M059J (cell line): ENCODE data around the gene DNAH3. TPM values are rescaled to one million over a fixed set of nuclear protein-coding genes. Genes with fewer than 3 reads are reported as not detected.
A peak's percentile ranks its signal among the peaks of the same experiment; 100 is the strongest.
"Not testable (repeated sequence)": the region's sequence is repeated elsewhere in the genome, so short reads cannot be mapped to it uniquely, and the experiment has no call there.

ENCODE experiments used
- DNase-seq: peaks from one replicate; pipeline ENCODE4 v3.0.0-alpha.2; 2012; ENCODE audit warnings: low read depth
- total RNA-seq: library from RNA; depleted of rRNA; stranded (reverse); fragments of >200 nt; shearing (Covaris generic); gene quantifications from 2 replicates; pipeline ENCODE4 v1.2.3, GENCODE V29; 2014

The DNAH3 gene
- total RNA-seq, 1 experiment from 2014 or later, result not detected

DNA sequence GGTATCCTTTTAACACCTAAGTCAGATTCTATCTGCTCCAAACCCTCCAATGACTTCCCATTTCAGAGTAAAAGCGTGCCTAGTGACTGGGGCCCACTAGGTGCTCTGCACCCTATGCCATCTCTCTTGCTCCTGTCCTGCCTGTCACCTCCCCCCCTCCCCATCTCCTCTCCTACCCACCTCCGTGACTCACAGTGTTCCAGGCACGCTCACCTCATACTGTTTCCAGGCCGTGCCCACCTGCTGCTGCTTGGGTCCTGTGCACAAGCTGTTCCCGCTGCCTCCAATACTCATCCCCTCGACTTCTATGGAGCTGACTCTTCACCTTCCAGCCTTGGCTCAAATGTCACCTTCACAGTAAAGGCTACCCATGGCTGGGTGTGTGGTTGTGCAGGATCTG lies 21.7 kb downstream of the DNAH3 start:
- DNase-seq, result no peak

DNA sequence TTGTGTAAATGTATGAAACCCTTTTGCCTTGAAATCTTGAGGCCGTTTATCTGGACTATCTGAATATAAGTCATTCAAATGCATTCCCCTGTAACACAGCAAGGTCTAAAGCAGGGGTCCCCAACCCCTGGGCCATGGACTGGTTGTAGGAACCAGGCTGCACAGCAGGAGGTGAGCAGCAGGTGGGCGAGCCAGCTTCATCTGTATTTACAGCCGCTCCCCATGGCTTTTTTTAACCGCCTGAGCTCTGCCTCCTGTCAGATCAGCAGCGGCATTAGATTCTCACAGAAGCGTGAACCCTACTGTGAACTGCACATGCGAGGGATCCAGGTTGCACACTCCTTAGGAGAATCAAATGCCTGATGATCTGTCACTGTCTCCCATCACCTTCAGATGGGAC lies 24.1 kb downstream of the DNAH3 start:
- no peak for DNase-seq

DNA sequence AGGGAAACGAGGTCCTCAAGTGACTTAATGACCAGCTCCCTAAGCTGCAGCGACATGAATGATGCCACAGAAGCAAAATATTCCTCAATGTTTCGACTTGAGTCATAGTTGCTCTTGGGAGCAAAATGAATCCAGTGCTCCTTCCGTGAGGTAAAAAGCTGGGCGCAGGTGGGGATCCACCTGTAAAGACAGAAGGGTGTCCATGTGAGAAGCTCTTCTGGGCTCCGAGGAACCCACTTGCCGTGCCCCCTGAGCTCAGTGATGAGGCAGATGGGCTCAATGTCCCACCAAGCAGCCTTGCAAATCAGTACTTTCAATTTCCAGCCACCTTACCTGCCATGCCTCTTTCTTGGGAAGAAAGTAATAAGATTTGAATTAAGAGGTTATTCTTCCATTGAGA lies 25.5 kb downstream of the DNAH3 start:
- no peak for DNase-seq

DNA sequence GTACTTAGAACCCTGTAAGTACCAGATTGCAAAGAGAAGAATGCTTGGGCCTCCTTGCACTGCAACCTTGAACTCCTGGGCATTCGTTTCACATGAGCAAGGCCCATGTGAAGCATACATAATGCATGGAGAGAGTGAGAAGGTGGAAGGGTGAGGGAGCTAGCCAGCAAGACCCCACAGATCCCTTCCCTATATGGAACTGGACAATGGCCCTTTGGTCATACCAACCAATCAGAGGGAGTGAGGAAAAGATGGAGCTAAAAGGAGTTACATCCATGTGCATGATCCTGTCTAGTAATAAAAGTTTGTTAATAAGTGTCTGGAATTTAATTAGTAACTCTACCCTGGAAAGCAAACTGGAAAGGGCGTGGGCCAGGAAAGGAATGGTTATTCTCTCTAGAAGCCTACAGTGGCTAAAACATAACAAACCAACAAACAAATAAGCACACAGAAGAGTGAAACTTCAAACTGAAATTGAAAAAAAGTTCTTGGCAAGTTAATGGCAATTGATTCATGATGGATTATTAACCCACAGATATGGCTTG lies 29.6 kb downstream of the DNAH3 start:
- DNase-seq, result no peak

- DNase-seq, result no peak
These were observed 33.1 kb downstream of the DNAH3 start for GRCh38 chr16:21117567-21117966.

DNA sequence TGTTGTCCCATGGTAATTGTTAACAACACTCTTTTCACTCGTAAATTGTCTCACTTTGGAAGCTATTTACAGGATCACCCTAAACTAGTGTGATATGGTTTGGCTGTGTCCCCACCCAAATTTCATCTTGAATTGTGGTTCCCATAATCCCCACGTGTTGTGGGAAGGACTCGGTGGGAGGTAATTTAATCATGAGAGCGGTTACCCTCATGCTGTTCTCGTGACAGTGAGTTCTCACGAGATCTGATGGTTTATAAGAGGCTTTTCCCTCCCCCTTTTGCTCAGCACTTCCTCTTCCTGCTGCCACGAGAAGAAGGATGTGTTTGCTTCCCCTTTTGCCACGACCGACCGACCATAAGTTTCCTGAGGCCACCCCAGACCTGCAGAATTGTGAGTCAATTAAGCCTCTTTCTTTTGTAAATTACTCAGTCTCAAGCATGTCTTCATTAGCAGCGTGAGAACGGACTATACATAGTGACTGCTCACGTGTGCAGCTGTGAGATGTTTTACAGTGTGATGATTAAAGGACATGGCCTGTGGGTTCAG lies 34.4 kb downstream of the DNAH3 start:
- DNase-seq, result peak; percentile 10

- DNase-seq, result not testable (repeated sequence)
These were observed 35.1 kb downstream of the DNAH3 start for GRCh38 chr16:21115551-21115950.

DNA sequence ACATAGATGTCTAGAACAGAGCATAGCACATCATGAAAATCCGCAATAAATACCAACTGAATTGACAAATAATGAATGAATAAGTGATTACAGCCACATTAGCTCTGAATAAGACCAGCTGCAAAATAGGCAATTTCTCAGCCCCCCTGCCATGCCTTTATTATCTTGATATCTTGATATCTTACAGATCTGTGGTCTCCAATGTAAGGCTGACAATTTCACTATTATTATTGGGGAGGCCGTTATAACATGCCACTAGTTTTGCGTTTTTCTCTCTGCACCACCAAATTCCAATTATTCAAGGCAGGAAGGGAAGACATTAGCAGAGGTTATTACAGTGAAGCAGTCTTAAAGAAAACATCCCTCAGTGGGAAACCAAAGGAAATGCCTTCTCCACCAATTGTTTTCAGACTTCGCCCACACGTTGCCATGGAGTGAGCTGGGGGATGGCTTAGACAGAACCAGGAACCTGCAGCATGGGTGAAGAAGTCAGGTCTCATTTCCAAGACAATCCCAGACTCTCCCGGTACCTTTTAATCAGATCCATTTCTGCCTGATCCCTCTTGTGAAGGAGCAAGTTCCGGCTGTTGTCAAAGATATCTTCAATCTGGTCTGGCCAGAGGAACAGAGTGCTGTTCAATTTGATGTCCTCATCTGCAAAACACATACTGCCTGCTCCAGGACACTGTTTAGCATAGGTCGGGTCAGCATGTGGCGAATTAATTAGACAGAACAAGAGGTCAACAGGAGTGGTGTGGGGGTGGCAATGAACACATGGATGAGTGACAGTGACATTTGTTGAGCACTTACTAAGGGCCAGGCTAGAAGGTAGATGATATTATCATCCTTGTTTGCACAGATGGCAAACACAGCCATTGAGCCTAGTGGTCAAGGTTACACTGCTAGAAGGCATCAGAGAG lies 46.4 kb downstream of the DNAH3 start:
- peak; percentile 69 for DNase-seq

GRCh38 chr16:21101631-21102420 lies 48.8 kb downstream of the DNAH3 start:
- peak; percentile 34 for DNase-seq

DNA sequence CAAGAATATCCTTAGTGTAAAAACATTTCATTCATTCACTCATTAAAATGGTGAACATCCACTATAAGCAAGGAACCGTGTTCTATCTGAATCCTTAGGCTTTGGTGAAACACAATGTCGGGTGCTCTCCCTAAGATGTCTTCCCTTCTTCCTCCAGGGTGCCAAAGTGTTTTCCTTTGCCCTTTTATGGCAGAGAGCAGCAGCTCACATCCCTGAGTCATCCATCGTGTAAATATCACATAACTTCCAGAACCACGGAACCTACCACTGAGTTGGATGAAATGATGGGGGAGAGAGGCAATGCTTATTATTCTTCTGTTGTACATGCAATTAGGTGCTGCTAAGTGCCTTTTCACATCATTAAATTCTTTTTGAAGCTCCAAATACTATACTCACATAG lies 50.2 kb downstream of the DNAH3 start:
- DNase-seq, result peak; percentile 89

DNA sequence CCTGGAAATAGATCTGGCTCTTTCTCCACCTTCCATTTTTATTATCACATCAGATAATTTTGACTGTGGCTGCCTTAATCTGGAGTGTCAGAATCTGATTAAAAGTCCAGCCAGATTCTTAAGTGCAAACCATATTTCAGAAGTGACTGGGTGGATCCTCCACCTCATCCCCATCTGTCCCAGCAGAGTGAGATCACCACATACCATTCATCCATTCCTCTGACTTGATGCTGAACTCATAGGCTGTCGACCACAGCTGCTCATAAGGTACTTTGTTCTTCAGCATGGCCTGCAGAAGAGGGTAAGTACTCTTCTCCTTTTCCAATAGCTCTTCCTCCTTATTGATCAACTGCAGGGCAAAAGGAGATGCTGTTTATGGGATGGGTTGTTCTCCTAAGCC lies 53.5 kb downstream of the DNAH3 start:
- DNase-seq, result peak; percentile 34

DNA sequence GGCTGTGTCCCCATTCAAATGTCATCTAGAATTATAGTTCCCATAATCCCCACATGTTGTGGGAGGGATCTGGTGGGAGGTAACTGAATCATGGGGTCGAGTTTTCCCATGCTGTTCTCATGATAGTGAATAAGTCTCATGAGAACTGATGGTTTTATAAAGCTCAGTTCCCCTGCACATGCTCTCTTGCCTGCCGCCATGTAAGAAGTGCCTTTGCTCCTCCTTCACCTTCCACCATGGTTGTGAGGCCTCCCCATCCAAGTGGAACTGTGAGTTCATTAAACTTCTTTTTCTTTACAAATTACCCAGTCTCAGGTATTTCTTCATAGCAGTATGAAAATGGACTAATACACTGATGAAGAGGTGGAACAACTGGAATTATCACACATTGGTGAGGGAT lies 55.9 kb downstream of the DNAH3 start:
- DNase-seq, result not testable (repeated sequence)

GRCh38 chr16:21092951-21093350 lies 57.7 kb downstream of the DNAH3 start:
- no peak for DNase-seq

GRCh38 chr16:21088646-21089538 lies 61.8 kb downstream of the DNAH3 start:
- peak; percentile 69 for DNase-seq

- DNase-seq, result no peak
These were observed 62.5 kb downstream of the DNAH3 start for GRCh38 chr16:21088143-21088542.

GRCh38 chr16:21084631-21085225 lies 65.9 kb downstream of the DNAH3 start:
- DNase-seq, result no peak

- peak; percentile 42 for DNase-seq
These were observed 66.8 kb downstream of the DNAH3 start for GRCh38 chr16:21083729-21084268.

- DNase-seq, result no peak
These were observed 69.3 kb downstream of the DNAH3 start for GRCh38 chr16:21081329-21081728.

GRCh38 chr16:21078563-21078962 lies 72.1 kb downstream of the DNAH3 start:
- no peak for DNase-seq

GRCh38 chr16:21076186-21076883 lies 74.3 kb downstream of the DNAH3 start:
- no peak for DNase-seq
